Thoracic aorta (tissue), 2 donors: Measurements from ENCODE around the gene ALK. TPM values are rescaled to one million over a fixed set of nuclear protein-coding genes. Genes with fewer than 3 reads are reported as not detected.

Experiments
- ATAC-seq: fragments of 150-250 bp; one replicate; pipeline ENCODE4 v1.8.0; 2017; ENCODE audit warnings: low read depth; ENCODE audit not compliant: insufficient number of reproducible peaks, low FRiP score
- DNase-seq: peaks from one replicate; pipeline ENCODE4 v3.0.0-alpha.2; 2020; ENCODE audit warnings: low spot score
- H3K27ac ChIP-seq, 2 donors: fragments of 200-600 bp; sonication (generic); 1 replicate in 1 of 2; 2 replicates in 1 of 2; pipeline ENCODE4 v1.5.1; 2016; ENCODE audit warnings: mild to moderate bottlenecking in 2 of 2, moderate library complexity in 2 of 2
- H3K27me3 ChIP-seq: fragments of 200-600 bp; sonication (generic); replicated peaks from 2 replicates; pipeline ENCODE4 v1.6.0; 2016; ENCODE audit warnings: mild to moderate bottlenecking; ENCODE audit not compliant: insufficient read depth
- H3K36me3 ChIP-seq: fragments of 200-600 bp; sonication (generic); one replicate; pipeline ENCODE4 v1.5.1; 2016
- H3K4me1 ChIP-seq, 2 donors: fragments of 200-600 bp; sonication (generic); 1 replicate in 1 of 2; 2 replicates in 1 of 2; pipeline versions ENCODE4 v1.5.1 to v1.6.0; 2016; ENCODE audit warnings: low read depth in 2 of 2, mild to moderate bottlenecking in 1 of 2; ENCODE audit not compliant: control insufficient read depth in 1 of 2
- H3K4me3 ChIP-seq: fragments of 200-600 bp; sonication (generic); 2 replicates; pipeline ENCODE4 v1.5.1; 2016; ENCODE audit warnings: mild to moderate bottlenecking
- H3K9me3 ChIP-seq: fragments of 200-600 bp; sonication (generic); 2 replicates; pipeline ENCODE4 v1.5.1; 2016
- CTCF ChIP-seq: fragments of 200-600 bp; sonication (generic); IDR thresholded peaks from one replicate; pipeline ENCODE4 v1.5.1; 2019; ENCODE audit warnings: antibody characterized with exemption
- total RNA-seq, 2 donors: library from RNA; depleted of rRNA; stranded (reverse); fragments of >200 nt; gene quantifications; one replicate each; pipeline versions ENCODE4 v1.1.0 to v1.2.3, GENCODE V29; 2016

The ALK gene
- total RNA-seq, 2 donors from 2014 or later = 2.0 TPM; not detected in 1

DNA sequence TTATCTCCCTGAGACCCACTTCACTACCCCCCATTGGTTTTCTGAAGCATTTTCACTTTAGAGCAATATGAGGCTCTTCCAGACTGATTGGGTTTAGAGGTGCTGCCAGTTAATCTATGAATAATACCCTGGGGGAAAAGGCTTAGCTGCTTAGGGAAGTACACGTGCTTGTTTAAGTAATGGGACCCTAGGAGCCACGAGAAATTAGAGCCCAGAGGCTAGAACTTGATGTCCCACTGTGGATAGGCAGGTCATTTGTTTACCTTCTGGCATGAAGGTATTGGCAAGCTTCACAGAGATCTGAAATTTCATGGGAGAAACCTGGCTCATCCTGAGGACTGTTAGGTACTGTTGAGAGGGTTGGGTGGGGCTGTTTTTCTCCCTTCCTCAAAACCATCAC, 746.4 kb downstream of the ALK start:
- H3K27me3 ChIP-seq = no peaks in the 10 kb centered on the region
- ATAC-seq = no peak
- no peak for DNase-seq
- no peak overlapping the region for H3K4me3 ChIP-seq
- TF ChIP-seq CTCF = no peak
- peaks cover 13% of the 10 kb centered on the region for H3K36me3 ChIP-seq
- H3K4me1 ChIP-seq = no peaks in the 10 kb centered on the region
- no peaks in the 10 kb centered on the region for H3K9me3 ChIP-seq
- H3K27ac ChIP-seq = no peak overlapping the region

DNA sequence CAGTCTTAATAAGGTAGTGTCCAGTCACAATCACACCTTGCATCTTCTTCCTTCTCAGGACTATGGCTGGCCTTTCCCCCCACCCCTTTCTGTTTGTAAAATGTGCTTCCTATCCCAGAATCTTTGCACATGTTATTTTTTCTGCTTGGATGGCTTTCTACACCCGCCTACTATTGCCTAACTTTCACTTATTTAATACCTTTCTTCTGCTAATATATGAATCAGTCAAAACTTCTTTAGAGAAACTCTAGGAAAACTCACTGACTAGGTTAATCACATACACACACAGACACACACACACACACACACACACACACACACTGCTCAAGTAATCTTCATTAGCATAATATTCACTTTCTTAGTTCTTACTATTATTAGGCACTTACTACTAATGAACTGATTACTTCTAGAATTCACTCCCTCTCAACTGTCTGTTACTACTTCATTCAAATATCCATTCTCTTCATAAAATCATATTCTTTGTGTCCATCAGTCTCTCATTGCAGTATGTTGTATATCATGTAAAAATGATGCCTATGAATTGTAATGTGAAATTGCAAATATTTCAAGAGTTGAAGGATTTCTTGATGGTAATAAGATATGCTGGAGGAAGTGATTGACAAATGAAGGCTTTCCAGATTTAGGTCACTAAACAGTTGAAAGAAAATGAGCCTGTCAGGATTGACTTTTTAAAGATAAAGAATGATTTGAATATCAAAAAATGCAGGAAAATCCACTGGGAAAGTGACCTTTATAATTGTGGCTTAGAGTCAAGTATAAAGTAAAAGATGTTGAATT, 754.9 kb downstream of the ALK start:
- no peak for TF ChIP-seq CTCF
- H3K27me3 ChIP-seq = no peaks in the 10 kb centered on the region
- no peak overlapping the region for H3K27ac ChIP-seq
- no peaks in the 10 kb centered on the region for H3K4me1 ChIP-seq
- no peak overlapping the region for H3K4me3 ChIP-seq
- DNase-seq = no peak
- no peaks in the 10 kb centered on the region for H3K9me3 ChIP-seq
- peaks cover 13% of the 10 kb centered on the region for H3K36me3 ChIP-seq
- ATAC-seq = no peak

- TF ChIP-seq CTCF = no peak
- no peaks in the 10 kb centered on the region for H3K27me3 ChIP-seq
- no peaks in the 10 kb centered on the region for H3K4me1 ChIP-seq
- no peak overlapping the region for H3K4me3 ChIP-seq
- no peaks in the 10 kb centered on the region for H3K9me3 ChIP-seq
- H3K36me3 ChIP-seq = peaks cover 13% of the 10 kb centered on the region
- H3K27ac ChIP-seq = no peak overlapping the region
- no peak for ATAC-seq
- DNase-seq = no peak
These were observed 755.8 kb downstream of the ALK start for GRCh38 chr2:29165362-29166241.

GRCh38 chr2:29164091-29164846, 757.1 kb downstream of the ALK start:
- no peak overlapping the region for H3K27ac ChIP-seq
- ATAC-seq (no peak), DNase-seq (no peak)
- no peak overlapping the region for H3K4me3 ChIP-seq
- H3K36me3 ChIP-seq = peaks cover 16% of the 10 kb centered on the region
- H3K9me3 ChIP-seq = no peaks in the 10 kb centered on the region
- H3K27me3 ChIP-seq = no peaks in the 10 kb centered on the region
- peaks cover 0 to under 1% of the 10 kb centered on the region in 2 donors for H3K4me1 ChIP-seq
- no peak for TF ChIP-seq CTCF
